H54 (cell line): ENCODE measurements around the gene ATL3.
A peak's percentile ranks its signal among the peaks of the same experiment; 100 is the strongest.
"Not testable (repeated sequence)": the region's sequence is repeated elsewhere in the genome, so short reads cannot be mapped to it uniquely, and the experiment has no call there.

Experiments used
- DNase-seq: peaks from one replicate; pipeline ENCODE4 v3.0.0; 2011; ENCODE audit warnings: low spot score, mixed read lengths; ENCODE audit not compliant: insufficient read length
- FAIRE-seq: peaks from 3 replicates; lab custom pipeline; 2011; peaks lifted over from hg19 to GRCh38; lab: Jason Lieb, UNC
- POLR2A ChIP-seq: IDR thresholded peaks from 2 replicates; pipeline ENCODE4 v1.6.1; 2011; ENCODE audit warnings: low read depth, mild to moderate bottlenecking, low read length

The ATL3 gene

DNA sequence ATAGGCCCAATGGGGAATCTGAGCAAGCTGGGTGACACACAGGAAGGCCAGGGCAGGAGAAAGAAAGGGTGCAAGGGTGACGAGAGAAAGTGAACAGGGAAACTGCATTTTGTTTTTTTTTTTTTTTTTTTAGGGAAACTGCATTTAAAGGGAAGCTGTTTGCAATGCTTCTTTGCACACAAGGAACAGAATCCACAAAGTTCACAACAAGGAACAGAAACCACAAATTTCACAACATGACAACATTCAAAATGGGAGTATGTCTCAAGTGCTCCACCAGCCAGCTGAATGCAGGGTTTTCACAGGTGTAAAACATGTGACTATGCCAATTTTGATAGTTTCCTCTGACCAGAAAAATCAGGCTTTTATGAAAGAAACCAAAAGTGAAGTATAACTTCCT, 50.1 kb downstream of the ATL3 start:
- no peak for FAIRE-seq
- no peak for TF ChIP-seq POLR2A

GRCh38 chr11:63619967-63620366, 51.2 kb downstream of the ATL3 start:
- no peak for FAIRE-seq
- no peak for DNase-seq
- TF ChIP-seq POLR2A = no peak

More for the DNA sequence above, 50.1 kb downstream of the ATL3 start:
- no peak for DNase-seq

- not testable (repeated sequence) for DNase-seq
Observed at GRCh38 chr11:63617686-63618085, 53.5 kb downstream of the ATL3 start.

DNA sequence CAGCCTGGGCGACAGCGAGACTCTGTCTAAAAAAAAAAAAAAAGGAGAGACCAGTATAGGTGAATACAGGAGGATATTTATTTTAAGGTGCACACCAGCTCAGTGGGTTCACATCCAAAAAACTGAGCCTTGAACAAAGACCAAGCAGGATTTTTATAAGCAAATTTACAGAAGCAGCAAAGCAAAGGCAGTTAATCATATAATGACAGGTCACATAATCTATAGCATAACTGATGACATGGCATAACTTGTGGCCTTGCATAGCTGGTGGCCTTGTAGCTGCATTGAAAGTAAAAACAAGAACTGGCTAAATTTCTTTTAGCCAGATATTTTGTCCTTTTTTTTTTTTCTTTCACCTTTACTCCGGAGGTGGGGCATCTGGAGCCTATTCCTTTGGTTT, 54.2 kb downstream of the ATL3 start:
- TF ChIP-seq POLR2A = no peak
- FAIRE-seq = no peak
- no peak for DNase-seq

More at GRCh38 chr11:63617686-63618085, 53.5 kb downstream of the ATL3 start:
- FAIRE-seq = not testable (repeated sequence)

DNA sequence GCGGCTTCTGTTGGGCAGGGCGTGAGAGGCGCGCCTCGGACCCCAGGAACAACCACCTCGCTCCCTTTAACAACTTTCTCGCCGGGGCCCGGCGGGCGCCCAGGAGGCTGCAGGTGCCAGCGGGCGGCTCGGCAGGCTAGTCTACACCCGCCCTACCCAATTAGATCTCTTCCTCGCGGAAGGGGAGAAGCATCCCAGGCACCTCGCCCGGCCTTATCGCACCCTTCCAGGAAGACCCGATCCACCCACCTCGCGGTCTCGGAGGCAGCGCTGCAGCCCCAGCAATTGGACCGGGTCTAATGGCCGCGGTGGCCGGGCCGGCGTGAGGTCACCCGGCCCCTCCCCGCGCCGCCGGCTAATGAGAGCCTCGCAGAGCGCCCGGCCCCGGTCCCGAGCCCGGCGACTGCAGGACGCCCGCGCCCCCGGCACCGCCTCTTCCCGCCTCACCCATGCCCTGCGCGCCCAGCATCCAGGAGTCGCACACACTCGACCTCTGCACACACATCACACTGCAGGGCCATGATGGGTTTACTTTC, 57.0 kb downstream of the ATL3 start, which contains the start of gene PLAAT3:
Gene PLAAT3 (minus strand): TSS at position 298 of the 536 bp plus-strand sequence. CDS start 419 bp downstream, outside the sequence.
- FAIRE-seq (no peak), DNase-seq (peak; percentile 67)
- peak; percentile 32; the same call in 1 of the 2 replicates for TF ChIP-seq POLR2A

DNA sequence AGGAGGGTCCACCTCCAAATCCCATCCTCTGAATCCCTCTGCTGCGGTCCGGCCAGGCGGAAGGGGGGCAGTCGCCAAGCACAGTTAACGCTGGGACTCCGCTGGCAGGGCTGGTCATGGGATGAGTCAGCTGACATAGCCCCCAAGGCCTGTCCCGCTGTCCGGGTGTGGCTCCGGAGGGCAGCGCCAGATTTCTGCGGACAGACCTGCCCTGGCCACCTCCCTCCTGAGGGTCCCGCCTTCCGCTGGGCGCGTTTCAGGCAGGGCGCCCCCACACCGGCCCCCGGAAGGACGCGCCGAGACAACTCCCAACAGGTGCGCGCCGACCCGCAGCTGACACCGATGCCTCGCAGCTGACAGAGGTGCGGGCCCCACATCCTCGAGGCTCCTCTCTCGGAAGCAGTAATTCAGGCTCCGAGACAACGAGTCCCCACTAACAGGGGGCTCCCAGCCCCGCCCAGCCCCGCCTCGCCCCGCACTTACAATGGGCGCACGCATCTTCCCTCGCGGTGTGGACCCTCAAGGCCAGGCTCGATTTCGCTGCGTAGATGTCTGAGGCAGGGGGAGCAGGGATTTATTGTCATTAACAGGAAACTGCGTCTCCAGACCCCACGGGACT, 57.5 kb downstream of the ATL3 start:
- FAIRE-seq (no peak), DNase-seq (peak; percentile 35)
- TF ChIP-seq POLR2A = no peak

GRCh38 chr11:63612181-63612580, 59.0 kb downstream of the ATL3 start:
- no peak for TF ChIP-seq POLR2A
- FAIRE-seq = no peak

DNA sequence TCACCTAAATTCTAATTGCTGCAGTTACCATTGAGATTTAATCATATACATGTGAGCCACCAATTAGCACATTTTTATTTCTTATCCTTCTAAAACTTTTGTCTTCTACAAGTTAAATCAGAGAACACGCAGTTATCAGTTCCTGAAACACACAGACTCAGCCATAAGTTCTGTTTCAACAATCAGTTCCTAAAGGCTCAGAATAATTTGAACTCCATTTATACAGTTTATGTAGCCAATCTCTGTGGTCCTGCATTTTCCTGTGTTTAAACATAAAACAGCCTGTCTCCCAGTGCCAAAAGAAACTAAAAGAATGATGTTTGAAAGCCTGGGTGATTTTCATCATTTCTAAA, 59.8 kb downstream of the ATL3 start:
- no peak for DNase-seq
- no peak for TF ChIP-seq POLR2A
- FAIRE-seq = no peak

More at GRCh38 chr11:63612181-63612580, 59.0 kb downstream of the ATL3 start:
- DNase-seq = no peak

DNA sequence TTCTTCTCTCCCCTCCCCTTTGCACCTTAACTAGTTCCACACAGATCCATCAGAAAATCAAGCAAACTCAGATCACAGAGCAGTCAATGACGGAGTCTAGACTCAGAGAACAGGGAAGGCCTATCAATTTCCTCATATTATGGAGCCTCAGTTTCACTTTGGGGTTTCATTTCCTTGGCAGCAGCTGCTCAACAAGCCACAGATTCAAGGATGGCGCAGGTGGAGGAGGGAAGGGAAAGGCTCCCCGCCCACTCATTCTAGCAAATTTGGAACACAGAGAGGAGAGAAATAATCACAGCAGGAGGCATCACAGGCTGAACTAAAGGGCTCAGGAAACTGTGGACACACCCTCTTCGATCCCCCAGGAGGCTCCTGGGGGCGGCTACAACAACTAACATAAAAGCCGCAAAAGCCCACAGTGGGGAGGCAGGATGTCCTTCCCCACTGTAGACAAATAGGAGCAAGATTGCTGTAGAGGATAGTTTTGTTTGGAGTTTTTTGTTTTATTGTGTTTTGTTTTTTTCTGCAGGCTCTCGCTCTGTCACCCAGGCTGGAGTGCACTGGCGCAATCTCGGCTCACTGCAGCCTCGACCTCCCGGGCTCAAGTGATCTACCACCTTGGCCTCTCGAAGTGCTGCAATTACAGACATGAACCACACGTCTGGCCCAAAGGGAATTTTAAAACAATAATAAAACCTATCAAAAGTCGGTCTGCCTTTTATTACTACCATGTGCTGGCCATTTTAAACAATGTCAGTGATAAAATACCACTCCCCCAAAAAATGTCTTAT, 60.4 kb downstream of the ATL3 start:
- FAIRE-seq = no peak
- peak; percentile 30 for DNase-seq
- TF ChIP-seq POLR2A = no peak

DNA sequence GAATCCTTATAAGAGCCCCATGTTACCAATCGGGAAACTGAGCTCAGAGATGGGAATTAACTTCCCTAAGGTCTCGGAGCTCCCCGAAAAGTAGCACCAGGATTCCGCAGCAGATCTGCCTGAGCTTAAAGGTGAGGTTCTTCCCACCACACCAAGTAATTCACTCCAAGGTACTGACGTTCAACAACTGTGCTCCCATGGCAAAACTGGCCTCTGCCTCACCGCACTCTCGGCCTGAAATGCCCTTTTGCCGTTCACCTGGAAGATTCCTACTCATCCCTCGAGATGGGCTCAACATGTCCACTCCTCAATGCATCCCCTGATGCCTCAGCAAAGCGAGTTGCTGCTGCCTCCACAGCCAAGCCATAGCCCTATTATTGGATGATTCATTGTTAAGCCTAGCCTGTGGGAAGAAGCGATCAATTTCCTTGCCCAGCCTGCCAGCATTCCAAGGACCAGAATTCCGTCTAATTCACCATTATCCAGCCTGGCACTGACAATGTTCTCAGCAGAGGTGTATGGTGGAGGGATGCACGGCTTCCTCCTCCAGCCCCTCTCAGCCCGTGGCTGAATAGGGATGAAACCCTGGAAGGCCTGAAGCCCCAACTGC, 61.1 kb downstream of the ATL3 start:
- FAIRE-seq (peak; percentile 27), DNase-seq (no peak)
- TF ChIP-seq POLR2A = no peak

DNA sequence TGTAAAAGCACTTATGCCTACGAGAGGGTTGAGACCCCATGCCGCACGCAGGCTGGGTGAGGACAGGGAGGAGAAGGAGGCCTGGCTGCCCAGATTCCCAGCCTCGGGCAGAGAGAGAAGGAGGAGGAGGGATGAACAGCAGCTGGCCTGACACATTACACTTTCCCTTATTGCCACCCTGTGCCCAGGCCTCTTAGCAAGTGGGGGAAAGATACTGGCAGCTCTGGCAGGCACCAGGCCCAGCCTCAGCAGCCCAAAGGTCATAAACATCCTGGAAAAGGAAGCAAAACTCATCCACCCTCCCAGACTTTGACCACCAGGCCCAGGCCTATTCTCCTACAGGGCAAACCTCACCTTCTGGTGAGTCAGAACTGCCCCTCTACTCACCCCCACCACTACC, 61.6 kb downstream of the ATL3 start:
- DNase-seq = no peak
- no peak for TF ChIP-seq POLR2A
- FAIRE-seq = peak; percentile 48

DNA sequence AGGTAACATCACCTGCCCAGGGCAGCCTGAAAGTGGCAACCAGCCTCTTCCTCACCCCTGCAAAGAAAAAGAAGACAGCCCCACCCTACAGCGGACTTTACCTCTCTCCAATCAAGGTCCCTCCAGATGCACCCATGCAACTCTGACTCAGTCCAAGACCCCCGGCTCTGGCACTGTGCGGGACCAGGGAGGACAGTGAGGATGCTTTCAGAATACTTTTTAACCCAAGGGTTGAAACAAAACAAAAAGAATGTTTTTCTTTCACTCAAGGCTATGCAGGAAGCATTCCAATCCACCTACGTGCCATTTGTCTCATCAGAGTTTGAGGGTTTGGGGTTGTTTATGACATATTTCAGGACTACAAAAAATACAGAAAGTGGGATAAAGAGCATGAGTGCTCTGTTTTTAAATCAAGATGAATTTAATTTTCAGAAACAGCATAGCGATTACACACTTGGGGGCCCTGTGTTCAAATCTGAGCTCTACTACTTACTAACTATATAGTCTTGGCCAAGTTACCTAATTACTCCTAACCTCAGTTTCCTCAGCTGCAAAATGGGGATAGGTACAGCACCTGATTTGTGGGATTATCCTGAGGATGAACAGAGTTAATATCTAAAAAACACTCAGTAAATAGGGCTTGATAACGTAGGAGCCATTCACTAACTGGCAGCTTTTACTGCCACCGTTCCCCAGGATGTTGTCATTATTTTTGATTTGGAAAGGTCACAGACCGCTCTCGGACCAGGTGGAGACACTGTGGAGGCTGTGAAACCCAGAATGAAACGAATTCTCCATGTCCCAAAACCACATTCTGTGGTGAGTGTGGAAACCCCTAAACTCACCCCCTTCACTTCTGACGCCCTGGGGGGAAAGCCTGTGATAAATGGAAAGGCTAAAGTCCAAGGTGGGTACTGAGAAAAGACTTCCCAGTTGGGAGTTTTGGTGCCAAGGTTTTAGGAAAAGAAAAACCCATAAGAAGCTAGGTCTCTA, 62.5 kb downstream of the ATL3 start:
- DNase-seq (peak; percentile 43), FAIRE-seq (no peak)
- no peak for TF ChIP-seq POLR2A

DNA sequence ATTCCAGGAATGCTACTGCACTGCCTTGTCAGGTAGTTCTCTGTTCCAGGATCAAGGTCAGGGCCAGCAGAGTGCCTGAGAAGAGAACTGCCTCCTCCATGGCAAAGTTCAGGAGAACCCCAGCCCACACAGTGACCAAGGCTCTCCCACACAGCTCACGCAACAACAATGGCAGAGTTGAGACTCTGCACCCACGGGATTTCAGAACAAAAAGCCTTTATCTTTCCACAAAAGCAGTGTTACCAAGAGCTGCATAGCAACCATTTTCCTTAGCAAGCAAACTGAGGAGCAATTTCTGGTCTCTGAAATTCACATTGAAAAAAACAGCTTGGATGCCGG, 68.0 kb downstream of the ATL3 start:
- no peak for TF ChIP-seq POLR2A
- DNase-seq = no peak
- FAIRE-seq = no peak

- FAIRE-seq, DNase-seq: not testable (repeated sequence)
Observed at GRCh38 chr11:63602290-63603179, 68.6 kb downstream of the ATL3 start.
